GM10847 (cell line): ENCODE measurements around the gene DNAJC25.
A peak's percentile ranks its signal among the peaks of the same experiment; 100 is the strongest.

Source experiments
- POLR2A ChIP-seq: IDR thresholded peaks from 2 replicates; pipeline ENCODE4 v1.6.1; 2011; ENCODE audit not compliant: insufficient read length; ENCODE audit errors: extremely low read depth

The DNAJC25 gene

GRCh38 chr9:111649016-111649415 lies 17.9 kb downstream of the DNAJC25 start:
- no peak for TF ChIP-seq POLR2A

GRCh38 chr9:111657051-111657450 lies 25.9 kb downstream of the DNAJC25 start:
- no peak for TF ChIP-seq POLR2A

GRCh38 chr9:111658943-111659342 lies 27.8 kb downstream of the DNAJC25 start:
- no peak for TF ChIP-seq POLR2A

GRCh38 chr9:111659691-111660090 lies 28.6 kb downstream of the DNAJC25 start:
- TF ChIP-seq POLR2A = no peak

- TF ChIP-seq POLR2A = peak; percentile 42
Measured at GRCh38 chr9:111661150-111661801, 30.1 kb downstream of the DNAJC25 start, which contains the start of gene GNG10. GNG10 (plus strand) TSS chr9:111661605; CDS start chr9:111661635, 30 bp downstream.

- no peak for TF ChIP-seq POLR2A
Measured at GRCh38 chr9:111661802-111662521, 30.8 kb downstream of the DNAJC25 start.

GRCh38 chr9:111662576-111663300 lies 31.6 kb downstream of the DNAJC25 start:
- no peak for TF ChIP-seq POLR2A

GRCh38 chr9:111663301-111663823 lies 32.2 kb downstream of the DNAJC25 start:
- TF ChIP-seq POLR2A = no peak

GRCh38 chr9:111668026-111668573 lies 37.0 kb downstream of the DNAJC25 start:
- TF ChIP-seq POLR2A = no peak

- no peak for TF ChIP-seq POLR2A
Measured at GRCh38 chr9:111674319-111674718, 43.2 kb downstream of the DNAJC25 start.

GRCh38 chr9:111676116-111676515 lies 45.0 kb downstream of the DNAJC25 start:
- no peak for TF ChIP-seq POLR2A

GRCh38 chr9:111678293-111678692 lies 47.2 kb downstream of the DNAJC25 start:
- TF ChIP-seq POLR2A = no peak

GRCh38 chr9:111679199-111679598 lies 48.1 kb downstream of the DNAJC25 start:
- no peak for TF ChIP-seq POLR2A

GRCh38 chr9:111683392-111683791 lies 52.3 kb downstream of the DNAJC25 start:
- no peak for TF ChIP-seq POLR2A

GRCh38 chr9:111691672-111692329 lies 60.7 kb downstream of the DNAJC25 start:
- TF ChIP-seq POLR2A = no peak
